Parathyroid adenoma (tissue), 2 donors: ENCODE measurements around the gene ARNT2.

Source experiments
- H2AFZ ChIP-seq: fragments of 300-600 bp; sonication (generic); one replicate; pipeline ENCODE4 v1.7.0; 2017; ENCODE audit warnings: antibody characterized with exemption, mild to moderate bottlenecking
- H3K27ac ChIP-seq: fragments of 300-600 bp; sonication (generic); one replicate; pipeline ENCODE4 v1.7.0; 2017
- H3K27me3 ChIP-seq: fragments of 300-600 bp; sonication (generic); one replicate; pipeline ENCODE4 v1.7.0; 2017; ENCODE audit warnings: low read length; ENCODE audit not compliant: control insufficient read depth, insufficient read depth
- H3K36me3 ChIP-seq: fragments of 300-600 bp; sonication (generic); one replicate; pipeline ENCODE4 v1.7.0; 2017; ENCODE audit warnings: low read length; ENCODE audit not compliant: control insufficient read depth, insufficient read depth
- H3K4me1 ChIP-seq: fragments of 300-600 bp; sonication (generic); one replicate; pipeline ENCODE4 v1.7.0; 2017; ENCODE audit warnings: control low read depth
- H3K4me2 ChIP-seq: fragments of 300-600 bp; sonication (generic); one replicate; pipeline ENCODE4 v1.7.0; 2017; ENCODE audit warnings: low read length
- H3K4me3 ChIP-seq: fragments of 300-600 bp; sonication (generic); one replicate; pipeline ENCODE4 v1.7.0; 2017; ENCODE audit warnings: low read depth, low read length
- H3K79me2 ChIP-seq: fragments of 300-600 bp; sonication (generic); one replicate; pipeline ENCODE4 v1.7.0; 2017; ENCODE audit warnings: control low read depth
- H3K9ac ChIP-seq: fragments of 300-600 bp; sonication (generic); one replicate; pipeline ENCODE4 v1.7.0; 2017; ENCODE audit warnings: mild to moderate bottlenecking
- H3K9me3 ChIP-seq: fragments of 300-600 bp; sonication (generic); one replicate; pipeline ENCODE4 v1.7.0; 2017; ENCODE audit warnings: low read length; ENCODE audit not compliant: control insufficient read depth
- CTCF ChIP-seq: fragments of 300-600 bp; sonication (generic); IDR thresholded peaks from one replicate; pipeline ENCODE4 v1.7.0; 2017; ENCODE audit warnings: antibody characterized with exemption, mild to moderate bottlenecking
- donor health status: primary hyperparathyroidism.

Gene ARNT2

DNA sequence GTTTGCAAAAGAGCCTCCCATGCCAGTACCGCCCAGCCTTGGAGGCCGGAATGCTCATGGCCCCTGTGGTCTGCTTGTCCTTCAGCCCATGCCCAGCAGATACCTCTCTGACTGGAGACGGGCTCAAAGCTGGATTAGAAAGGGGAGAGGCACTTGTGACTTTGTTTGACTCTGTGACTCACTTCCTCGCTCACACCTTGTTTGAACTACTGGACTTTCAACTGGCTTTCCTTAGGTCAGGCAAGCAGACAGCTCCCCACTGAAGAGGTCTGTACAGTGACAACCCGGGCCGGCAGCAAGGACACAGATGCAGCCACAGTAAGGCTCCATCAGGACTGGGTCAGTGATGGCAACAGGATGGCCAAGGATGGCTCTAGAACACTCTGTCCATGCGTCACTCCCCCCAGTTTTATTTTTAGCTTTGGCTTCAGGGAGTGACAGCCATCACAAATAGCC lies 192.4 kb downstream of the ARNT2 start:
- Histone ChIP-seq H3K4me3 (no peak overlapping the region), H3K9ac (no peak overlapping the region)

GRCh38 chr15:80597076-80597475 lies 192.9 kb downstream of the ARNT2 start:
- H3K9me3 ChIP-seq = no peaks in the 10 kb centered on the region
- no peaks in the 10 kb centered on the region for H3K36me3 ChIP-seq
- peak overlapping the region; percentile 13 for H2AFZ ChIP-seq
- H3K27ac ChIP-seq = no peak overlapping the region
- no peak for TF ChIP-seq CTCF
- no peak overlapping the region for H3K4me3 ChIP-seq
- no peaks in the 10 kb centered on the region for H3K79me2 ChIP-seq
- no peak overlapping the region for H3K9ac ChIP-seq
- peak overlapping the region; percentile 23 for H3K4me2 ChIP-seq
- no peaks in the 10 kb centered on the region for H3K27me3 ChIP-seq
- no peaks in the 10 kb centered on the region for H3K4me1 ChIP-seq

More for the DNA sequence above, 192.4 kb downstream of the ARNT2 start:
- TF ChIP-seq CTCF = no peak
- Histone ChIP-seq H3K27ac (no peak overlapping the region), H3K27me3 (no peaks in the 10 kb centered on the region), H3K4me2 (no peak overlapping the region), H3K9me3 (no peaks in the 10 kb centered on the region), H2AFZ (no peak overlapping the region), H3K79me2 (no peaks in the 10 kb centered on the region), H3K4me1 (no peaks in the 10 kb centered on the region), H3K36me3 (no peaks in the 10 kb centered on the region)

DNA sequence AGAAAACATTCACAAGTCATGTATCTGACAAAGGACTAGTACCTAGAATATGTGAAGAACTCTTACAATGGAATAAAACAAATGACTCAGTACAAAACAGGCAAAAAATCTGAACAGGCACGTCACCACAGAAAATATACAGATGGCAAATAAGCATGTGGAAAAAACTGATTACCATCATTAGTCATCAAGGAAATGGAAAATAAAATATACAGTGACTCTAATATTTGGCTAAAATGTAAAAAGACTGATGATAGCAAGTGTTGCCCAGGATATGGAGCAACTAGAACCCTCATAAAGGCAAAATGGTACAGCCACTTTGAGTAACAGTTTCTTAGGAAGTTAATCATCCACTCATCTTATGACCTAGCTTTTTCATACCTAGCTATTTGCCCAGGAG lies 195.2 kb downstream of the ARNT2 start:
- no peaks in the 10 kb centered on the region for H3K79me2 ChIP-seq
- no peaks in the 10 kb centered on the region for H3K27me3 ChIP-seq
- no peak overlapping the region for H3K4me3 ChIP-seq
- H3K36me3 ChIP-seq = no peaks in the 10 kb centered on the region
- no peak overlapping the region for H3K4me2 ChIP-seq
- H3K9ac ChIP-seq = no peak overlapping the region
- H2AFZ ChIP-seq = no peak overlapping the region
- H3K4me1 ChIP-seq = no peaks in the 10 kb centered on the region
- H3K9me3 ChIP-seq = no peaks in the 10 kb centered on the region
- H3K27ac ChIP-seq = no peak overlapping the region
- TF ChIP-seq CTCF = no peak

GRCh38 chr15:80600626-80601025 lies 196.4 kb downstream of the ARNT2 start:
- H2AFZ ChIP-seq = no peak overlapping the region
- no peak overlapping the region for H3K4me2 ChIP-seq
- no peaks in the 10 kb centered on the region for H3K27me3 ChIP-seq
- H3K4me1 ChIP-seq = no peaks in the 10 kb centered on the region
- no peaks in the 10 kb centered on the region for H3K36me3 ChIP-seq
- no peaks in the 10 kb centered on the region for H3K79me2 ChIP-seq
- TF ChIP-seq CTCF = no peak
- H3K9ac ChIP-seq = no peak overlapping the region
- H3K4me3 ChIP-seq = no peak overlapping the region
- H3K27ac ChIP-seq = no peak overlapping the region
- no peaks in the 10 kb centered on the region for H3K9me3 ChIP-seq

DNA sequence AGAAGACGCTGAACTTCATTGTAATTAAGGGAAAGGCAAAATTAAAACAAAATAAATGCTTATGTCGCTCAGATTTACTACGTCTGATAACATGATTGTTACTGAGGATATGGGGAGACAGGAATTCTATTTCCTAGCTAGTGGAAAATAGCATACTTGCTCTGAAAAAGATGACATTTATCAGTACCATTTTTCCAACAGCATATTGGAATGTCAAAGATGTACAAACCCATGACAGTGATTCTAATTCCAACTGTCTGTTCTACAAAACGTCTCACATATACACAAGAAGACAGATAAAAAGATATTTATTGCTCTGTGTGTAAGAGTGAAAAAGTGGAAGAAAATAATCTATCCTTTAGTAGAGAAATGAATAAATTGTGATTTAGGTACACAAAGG lies 197.1 kb downstream of the ARNT2 start:
- no peaks in the 10 kb centered on the region for H3K9me3 ChIP-seq
- no peak overlapping the region for H3K27ac ChIP-seq
- no peaks in the 10 kb centered on the region for H3K36me3 ChIP-seq
- H3K27me3 ChIP-seq = no peaks in the 10 kb centered on the region
- no peak overlapping the region for H3K9ac ChIP-seq
- no peak overlapping the region for H3K4me2 ChIP-seq
- no peaks in the 10 kb centered on the region for H3K79me2 ChIP-seq
- no peak overlapping the region for H2AFZ ChIP-seq
- TF ChIP-seq CTCF = no peak
- no peak overlapping the region for H3K4me3 ChIP-seq
- no peaks in the 10 kb centered on the region for H3K4me1 ChIP-seq
